HG03097 (cell line): ENCODE data around the gene TSHZ2.

Source experiments
- ATAC-seq: cut with Tn5 transposase; IDR thresholded peaks from one replicate; pipeline ENCODE4 v1.9.1; 2021; ENCODE audit not compliant: unreplicated experiment, low FRiP score

Gene TSHZ2

DNA sequence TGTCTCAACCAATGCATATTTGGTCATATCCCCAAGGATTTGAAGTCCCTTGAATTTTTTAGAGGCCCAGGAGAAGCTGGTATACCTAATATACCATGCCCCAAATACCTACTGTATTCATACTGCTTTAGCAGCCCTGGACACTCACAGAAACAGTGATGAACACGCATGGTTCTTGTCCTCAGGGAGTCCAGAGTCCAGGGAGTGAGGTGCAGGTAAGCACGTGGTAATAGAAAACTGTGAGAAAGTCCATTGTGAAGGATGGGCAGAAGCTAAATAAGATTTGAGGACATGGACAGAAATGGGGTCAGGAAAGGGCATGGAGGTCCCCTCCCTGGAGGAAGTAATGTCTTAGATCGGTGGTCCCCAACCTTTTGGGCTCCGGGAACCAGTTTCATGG lies 85.4 kb downstream of the TSHZ2 start:
- ATAC-seq, result no peak

- no peak for ATAC-seq
These were observed 87.7 kb downstream of the TSHZ2 start for GRCh38 chr20:53059848-53060247.

DNA sequence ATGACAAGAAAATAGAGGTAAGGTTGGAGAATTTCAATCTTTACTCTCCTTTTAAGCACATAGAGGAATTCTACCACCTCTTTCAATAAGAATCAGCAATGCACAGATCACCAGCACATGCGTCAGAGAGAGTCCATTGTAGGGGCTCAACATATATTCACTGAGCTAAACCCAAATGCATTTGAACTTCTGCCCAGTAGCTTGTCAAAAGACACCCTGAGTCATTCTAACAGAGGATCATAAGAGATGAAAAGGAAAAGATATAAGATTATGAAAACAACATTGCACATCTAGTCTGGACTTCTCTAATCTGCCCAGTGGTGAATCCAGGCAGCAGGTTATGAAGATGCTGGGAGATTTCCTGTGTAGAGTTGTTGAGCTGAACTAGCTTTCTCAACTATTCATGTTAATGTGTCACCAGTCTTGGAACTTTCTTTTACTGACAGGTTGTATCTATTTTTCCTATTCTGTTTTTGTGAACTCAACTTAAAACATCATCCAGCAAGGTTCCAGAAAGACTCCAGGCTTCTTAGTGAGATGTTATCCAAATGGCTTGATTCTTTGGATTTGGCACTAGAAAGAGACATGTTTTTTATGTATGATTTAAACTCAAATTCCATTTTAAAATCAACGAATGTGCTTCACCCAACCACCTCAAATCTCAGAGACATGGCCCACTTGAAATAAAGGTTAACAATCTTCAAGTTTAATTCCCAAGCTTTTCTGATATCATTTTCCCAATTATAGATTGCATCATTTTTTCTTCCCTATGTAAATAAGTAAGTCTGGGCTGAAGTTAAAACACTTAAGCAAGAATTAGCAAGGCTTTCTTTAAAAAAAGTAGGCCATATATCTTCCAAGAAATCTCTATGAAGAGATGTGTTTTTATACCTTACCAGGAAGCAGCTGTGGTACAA lies 89.3 kb downstream of the TSHZ2 start:
- ATAC-seq, result no peak

DNA sequence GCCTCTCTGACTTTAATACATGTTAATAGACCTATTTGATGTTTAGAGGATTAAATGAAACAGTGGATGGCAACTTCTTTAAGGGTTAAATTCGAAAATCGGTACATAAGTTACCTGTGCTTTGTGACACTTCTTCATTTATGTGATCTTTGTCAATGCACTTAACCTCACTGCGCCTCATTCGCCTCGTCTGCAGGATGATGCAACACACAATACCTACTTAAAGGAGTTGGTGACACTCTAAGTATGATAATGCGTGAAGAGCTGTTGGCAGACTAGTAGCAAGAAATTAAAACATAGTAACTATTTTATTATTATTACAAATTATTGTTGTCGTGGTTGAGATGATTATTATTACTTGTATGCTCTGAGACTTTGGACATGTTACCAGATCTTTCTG lies 92.8 kb downstream of the TSHZ2 start:
- no peak for ATAC-seq

DNA sequence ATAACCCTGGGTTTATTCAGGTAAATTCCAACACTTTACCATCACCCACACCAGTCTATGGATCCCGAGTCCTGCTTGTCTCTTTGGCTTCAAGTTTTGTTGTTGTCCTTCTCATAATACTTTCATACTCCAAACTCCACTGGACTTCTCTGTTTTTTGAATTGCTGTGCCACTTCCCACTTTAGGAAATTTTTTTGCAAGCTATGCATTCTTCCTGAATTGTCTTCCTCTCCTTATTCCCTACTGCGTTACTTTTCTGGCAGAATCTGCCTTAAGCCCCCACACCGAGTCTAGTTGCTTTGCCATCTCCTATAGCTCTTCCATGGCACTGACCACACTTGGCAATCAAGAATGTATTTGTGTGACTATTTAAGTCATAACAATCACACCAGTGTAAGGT lies 96.1 kb downstream of the TSHZ2 start:
- ATAC-seq, result no peak

DNA sequence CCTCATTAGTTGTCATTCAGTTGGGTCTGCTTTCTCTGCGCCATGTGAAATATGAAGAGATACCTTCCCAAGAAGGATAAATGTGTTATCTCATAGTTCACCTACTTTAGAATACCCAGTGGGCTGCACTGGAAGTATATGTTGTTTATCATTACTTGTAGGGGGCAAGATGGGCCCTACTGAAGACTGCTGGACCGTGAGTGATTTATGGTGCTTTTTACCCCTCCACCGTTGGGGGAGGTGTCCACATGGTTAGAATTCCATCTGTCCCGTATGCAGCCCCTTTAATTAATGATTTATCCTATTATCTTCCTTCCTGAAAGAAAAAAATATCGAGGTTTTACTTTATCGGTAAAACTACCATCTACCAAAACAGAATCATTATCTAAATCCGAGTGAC lies 97.0 kb downstream of the TSHZ2 start:
- ATAC-seq, result no peak

- no peak for ATAC-seq
These were observed 98.1 kb downstream of the TSHZ2 start for GRCh38 chr20:53070224-53070623.

GRCh38 chr20:53070706-53071392 lies 98.7 kb downstream of the TSHZ2 start:
- no peak for ATAC-seq

DNA sequence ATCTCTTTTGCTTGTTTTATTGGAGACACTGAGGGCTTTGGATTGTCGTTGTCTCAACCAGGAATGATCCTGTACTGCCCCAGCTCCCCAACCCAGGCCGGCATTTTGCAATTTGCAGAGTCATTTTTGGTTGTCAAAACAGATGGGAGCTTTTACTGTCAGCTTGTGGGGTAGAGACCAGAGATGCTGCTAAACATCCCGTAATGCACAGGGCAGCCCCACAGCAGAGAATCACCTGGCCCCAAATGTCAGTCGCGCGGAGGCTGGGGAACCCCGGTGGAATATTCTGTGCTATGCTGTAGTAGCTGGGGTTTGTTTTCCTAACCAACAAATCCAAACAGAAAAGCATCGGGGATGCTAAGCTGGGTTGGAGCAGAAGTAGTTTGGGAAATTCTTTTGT lies 99.7 kb downstream of the TSHZ2 start:
- ATAC-seq, result no peak

DNA sequence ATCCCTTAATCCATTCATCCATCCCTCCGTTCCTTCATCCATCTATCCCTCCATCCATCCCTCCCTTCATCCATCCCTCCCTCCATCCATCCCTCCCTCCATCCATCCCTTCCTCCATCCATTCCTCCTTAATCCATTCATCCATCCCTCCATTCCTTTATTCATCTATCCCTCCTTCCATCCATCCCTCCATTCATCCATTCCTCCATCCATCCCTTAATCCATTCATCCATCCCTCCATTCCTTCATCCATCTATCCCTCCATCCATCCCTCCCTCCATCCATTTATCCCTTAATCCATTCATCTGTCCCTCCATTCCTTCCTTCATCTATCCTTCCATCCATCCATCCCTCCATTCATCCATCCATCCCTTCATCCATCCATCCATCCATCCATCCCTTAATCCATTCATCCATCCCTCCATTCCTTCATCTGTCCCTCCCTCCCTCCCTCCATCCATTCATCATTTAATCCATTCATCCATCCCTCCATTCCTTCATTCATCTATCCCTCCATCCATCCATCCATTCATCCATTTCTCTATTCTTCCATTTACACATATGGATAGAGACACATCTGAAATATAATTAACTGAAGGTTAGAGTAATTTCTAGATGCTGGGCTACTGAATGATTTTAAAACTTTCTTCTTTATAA lies 100.9 kb downstream of the TSHZ2 start:
- no peak for ATAC-seq

- no peak for ATAC-seq
These were observed 101.7 kb downstream of the TSHZ2 start for GRCh38 chr20:53073636-53074415.

GRCh38 chr20:53074811-53075314 lies 102.7 kb downstream of the TSHZ2 start:
- no peak for ATAC-seq

GRCh38 chr20:53076668-53077067 lies 104.5 kb downstream of the TSHZ2 start:
- no peak for ATAC-seq

DNA sequence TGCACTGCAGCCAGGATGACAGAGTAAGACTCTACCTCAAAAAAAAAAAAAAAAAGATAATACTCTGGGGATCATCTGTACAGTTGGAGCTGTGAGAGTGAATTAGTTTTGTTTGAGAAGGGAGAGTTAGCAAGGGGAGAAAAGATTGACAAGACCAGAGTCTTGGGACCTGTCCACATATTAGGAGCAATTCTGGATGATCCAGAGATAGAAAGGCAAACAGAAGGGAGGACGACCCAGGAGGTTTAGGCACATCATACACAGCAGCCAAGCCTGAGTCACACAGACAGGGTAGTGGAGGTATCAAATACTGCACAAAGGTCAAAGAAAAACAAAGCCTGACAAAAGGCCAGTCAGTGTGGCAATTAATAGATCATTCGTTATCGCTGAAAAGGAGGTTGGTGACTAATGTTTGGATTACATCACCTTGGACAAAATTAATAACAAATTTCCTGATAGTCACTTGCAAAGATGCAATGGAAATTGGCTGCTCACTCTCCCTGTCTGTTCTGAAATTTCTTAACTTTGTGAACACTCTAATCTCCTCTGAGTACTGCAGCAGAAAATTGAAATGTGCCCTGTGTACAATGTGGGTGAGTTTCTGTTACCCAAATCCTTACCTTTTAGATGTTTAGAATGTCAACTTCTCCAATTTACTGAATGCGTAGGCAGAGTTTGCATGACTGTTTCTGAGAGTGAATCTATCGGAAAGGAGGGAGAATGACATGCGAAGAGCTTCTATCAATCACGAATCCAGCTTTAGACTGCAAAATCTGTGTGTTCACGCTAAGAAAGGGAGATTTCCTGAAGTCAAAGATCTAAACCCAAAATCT lies 105.4 kb downstream of the TSHZ2 start:
- no peak for ATAC-seq

GRCh38 chr20:53078761-53079160 lies 106.6 kb downstream of the TSHZ2 start:
- ATAC-seq, result no peak

DNA sequence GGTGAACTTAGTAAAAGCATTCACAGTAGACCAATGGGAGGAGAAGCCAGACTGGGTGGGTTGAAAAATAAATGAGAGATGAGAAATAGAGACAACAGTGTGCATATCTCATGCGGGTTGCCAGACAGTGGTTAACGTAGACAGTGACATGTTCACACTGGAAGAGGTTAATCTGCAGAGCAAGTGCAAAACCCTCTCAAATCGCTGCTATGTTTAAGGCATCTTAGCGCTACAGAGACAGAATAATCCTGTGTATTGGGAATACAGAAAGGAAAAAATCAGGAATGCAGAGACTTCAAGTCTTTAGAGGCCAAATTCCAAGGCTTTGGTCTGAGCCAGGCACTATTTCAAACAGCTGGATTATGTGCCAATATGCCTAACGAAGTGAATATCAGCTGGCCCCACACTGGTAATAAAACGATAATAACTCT lies 107.1 kb downstream of the TSHZ2 start:
- ATAC-seq, result no peak

GRCh38 chr20:53079828-53080686 lies 107.9 kb downstream of the TSHZ2 start:
- no peak for ATAC-seq

- ATAC-seq, result no peak
These were observed 108.5 kb downstream of the TSHZ2 start for GRCh38 chr20:53080687-53080962.
